ENCODE data around the gene BAG1.

DNA sequence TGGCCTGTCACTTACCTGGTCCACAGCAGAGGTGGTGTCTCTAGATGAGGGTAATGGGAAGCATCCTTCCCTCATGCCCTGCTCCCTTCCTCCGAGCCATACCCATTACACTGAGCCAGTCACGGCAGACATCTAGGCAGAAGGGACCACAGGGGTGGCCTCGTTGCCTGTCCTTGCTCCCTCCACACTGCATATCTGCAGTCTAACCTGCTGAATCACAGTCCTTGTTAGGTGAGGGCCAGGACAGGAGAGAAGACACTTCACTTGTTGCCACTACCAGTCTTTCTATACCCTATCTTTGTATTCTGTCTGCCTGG lies 43.0 kb downstream of the BAG1 start:
- TF ChIP-seq, protein P1, sequence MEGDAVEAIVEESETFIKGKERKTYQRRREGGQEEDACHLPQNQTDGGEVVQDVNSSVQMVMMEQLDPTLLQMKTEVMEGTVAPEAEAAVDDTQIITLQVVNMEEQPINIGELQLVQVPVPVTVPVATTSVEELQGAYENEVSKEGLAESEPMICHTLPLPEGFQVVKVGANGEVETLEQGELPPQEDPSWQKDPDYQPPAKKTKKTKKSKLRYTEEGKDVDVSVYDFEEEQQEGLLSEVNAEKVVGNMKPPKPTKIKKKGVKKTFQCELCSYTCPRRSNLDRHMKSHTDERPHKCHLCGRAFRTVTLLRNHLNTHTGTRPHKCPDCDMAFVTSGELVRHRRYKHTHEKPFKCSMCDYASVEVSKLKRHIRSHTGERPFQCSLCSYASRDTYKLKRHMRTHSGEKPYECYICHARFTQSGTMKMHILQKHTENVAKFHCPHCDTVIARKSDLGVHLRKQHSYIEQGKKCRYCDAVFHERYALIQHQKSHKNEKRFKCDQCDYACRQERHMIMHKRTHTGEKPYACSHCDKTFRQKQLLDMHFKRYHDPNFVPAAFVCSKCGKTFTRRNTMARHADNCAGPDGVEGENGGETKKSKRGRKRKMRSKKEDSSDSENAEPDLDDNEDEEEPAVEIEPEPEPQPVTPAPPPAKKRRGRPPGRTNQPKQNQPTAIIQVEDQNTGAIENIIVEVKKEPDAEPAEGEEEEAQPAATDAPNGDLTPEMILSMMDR (IDR thresholded peaks at IDR 0.05; ENCODE audit: low read length), result no peak
- no peak for TF ChIP-seq EZH2 (IDR thresholded peaks at IDR 0.05; ENCODE audit: borderline replicate concordance, low read length)

All from OCI-LY1 (cell line).